ENCODE results near the gene CATSPER3. TPM values are rescaled to one million over a fixed set of nuclear protein-coding genes. Genes with fewer than 3 reads are reported as not detected.
"Not testable (repeated sequence)": the region's sequence is repeated elsewhere in the genome, so short reads cannot be mapped to it uniquely, and the experiment has no call there.

Gene CATSPER3
- polyA plus RNA-seq, 4 donors, result 1.1 to 2.0 (median 1.5) TPM

DNA sequence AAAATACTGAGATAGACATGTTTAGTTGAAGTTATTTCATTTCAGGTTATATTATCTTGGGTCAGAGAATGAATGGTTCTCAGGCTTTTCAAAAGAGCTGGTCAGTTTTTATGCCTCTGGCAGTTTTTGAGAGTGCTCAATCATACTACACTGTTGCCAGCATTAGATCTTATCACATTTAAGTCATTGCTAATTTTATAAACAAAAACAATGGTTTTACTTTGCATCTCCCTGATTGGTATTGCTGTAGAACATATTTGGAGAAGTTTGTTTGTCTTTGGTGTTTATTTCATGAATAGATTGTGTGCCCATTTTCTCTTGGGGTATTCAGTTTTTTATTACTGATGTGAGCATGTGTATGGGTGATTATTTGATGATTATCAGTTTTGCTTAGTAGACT is 1.5 kb downstream of the CATSPER3 start:
- no peak for DNase-seq (ENCODE audit: low read depth in 4 of 4, low spot score in 2 of 4)

DNA sequence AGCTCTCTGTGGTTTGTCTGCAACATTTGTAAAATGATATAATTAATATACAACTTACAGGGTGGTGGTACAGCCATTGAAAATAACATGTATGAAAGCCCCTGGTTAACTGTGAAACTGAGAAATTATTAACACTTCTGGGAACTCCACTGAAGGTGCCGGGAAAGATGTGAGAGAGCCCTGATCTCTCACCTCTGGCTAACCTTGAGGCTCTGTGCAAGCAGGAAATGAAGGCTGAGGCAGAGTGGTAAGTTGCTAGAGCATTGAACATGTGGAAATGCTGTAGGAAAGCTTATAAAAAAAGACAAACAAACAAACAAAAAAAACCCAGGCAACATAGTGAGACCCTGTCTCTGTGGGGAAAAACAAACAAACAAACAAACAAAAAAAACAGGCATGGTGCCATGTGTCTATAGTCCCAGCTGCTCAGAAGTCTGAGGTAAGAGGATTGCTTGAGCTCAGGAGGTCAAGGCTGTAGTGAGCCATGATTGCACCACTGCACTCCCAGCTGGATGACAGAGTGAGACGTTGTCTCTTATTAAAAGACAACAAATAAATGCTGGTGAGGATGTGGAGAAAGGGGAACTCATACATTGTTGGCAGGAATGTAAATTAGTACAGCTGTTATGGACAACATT is 7.5 kb downstream of the CATSPER3 start:
- no peak for DNase-seq (ENCODE audit: low read depth in 4 of 4, low spot score in 2 of 4)

DNA sequence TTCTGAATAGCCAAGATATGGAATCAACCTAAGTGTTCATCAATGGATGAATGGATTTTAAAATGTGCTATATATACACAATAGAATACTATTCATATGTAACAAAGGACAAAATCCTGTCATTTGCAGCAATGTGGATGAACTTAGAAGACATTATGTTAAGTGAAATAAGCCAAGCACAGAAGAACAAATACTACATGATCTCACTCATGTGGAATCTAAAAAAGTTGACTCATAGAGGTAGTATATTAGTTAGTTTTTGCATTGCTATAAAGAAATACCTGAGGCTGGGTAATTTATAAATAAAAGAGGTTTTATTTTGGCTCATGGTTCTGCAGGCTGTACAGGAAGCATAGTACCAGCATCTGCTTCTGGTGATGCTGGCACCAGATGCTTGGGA is 8.1 kb downstream of the CATSPER3 start:
- no peak for DNase-seq (ENCODE audit: low read depth in 4 of 4, low spot score in 2 of 4)

DNA sequence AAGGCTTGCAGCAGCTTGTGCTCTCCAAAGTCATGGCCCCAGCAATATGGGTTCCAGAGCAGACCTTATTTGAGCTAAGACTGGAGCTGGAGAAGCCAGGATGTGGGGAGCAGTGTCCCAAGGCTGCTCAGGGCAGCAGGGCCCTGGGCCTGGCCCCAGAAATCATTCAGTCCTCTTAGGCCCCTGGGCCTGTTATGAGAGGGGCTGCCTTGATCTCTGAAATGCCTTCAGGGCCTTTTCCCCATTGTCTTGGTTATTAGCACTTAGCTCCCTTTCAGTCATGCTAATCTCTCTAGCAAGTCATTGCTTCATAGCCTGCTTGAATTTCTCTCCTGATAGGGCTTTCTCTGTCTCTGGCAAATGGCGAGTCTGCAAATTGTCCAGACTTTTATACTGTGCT is 9.1 kb downstream of the CATSPER3 start:
- no peak for DNase-seq (ENCODE audit: low read depth in 4 of 4, low spot score in 2 of 4)

DNA sequence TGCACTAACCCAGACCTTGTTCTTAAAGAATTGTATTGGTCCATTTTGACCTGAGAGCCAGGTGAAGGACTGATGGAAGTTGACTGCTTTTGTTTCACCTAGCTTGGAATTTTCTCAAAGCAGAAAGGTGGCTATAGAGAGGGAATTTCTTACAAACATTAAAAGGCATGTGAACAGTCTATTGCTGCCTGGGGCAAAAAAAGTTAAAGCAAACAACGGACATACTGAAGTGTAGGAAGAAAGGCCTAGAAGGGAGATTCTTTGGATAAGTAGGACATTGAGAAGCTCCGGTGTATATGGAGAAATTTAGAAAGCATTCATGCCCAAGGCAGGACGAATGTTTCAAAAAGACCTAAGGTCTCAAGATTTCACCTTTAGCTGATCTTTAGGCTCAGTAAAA is 11.7 kb downstream of the CATSPER3 start:
- DNase-seq (ENCODE audit: low read depth in 4 of 4, low spot score in 2 of 4), result no peak

DNA sequence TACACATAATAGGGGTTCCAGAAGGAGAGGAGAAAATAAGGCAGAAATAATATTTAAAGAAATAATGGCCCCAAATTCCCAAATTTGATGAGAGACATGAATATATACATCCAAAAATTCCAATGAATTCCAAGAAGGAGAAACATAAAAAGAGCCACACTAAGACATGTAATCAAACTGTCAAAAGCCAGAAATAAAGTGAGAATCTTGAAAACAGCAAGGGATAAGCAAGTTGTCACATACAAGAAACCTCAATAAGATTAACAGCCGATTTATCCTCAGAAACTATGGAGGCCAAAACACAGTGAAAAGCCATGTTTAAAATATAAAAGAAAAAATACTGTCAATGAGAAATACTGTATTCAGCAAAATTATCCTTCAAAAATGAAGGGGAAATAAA is 14.5 kb downstream of the CATSPER3 start:
- DNase-seq (ENCODE audit: low read depth in 4 of 4, low spot score in 2 of 4), result no peak

DNA sequence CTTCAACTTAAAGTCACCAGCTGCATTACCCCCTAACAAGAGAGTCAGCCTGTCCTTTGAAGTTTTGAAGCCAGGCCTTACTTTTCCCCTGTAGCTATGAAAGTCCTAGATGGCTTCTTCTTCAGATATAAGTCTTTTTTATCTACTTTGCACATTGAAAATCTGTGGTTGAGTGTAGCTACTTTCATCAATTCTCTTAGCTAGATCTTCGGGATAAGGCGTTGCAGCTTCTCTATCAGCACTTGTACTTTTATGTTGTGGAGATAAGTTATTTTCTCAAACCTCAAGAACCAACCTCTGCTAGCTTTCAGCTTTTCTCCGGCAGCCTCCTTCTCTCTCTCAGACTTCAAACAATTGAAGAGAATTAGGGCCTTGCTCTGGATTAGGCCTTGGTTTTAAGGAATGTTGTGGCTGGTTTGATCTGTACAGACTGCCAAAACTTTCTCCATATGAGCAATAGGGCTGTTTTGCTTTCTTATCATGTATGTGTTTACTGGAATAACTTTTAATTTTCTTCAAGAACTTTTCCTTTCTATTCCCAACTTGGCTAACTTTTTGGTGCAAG is 21.6 kb downstream of the CATSPER3 start:
- no peak for DNase-seq (ENCODE audit: low read depth in 4 of 4, low spot score in 2 of 4)

DNA sequence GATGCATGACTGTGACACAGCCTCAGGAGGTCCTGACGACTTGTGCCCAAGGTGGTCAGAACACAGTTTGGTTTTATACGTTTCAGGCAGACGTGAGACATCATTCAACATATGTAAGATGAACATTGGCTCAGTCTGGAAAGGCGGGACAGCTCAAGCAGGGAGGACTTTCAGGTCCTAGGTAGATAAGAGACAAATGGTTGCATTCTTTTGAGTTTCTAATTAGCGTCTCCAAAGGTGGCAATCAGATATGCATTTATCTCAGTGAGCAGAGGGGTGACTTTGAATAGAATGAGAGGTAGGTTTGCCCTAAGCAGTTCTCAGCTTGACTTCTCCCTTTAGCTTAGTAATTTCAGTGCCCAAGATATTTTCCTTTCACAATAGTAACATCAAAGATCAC is 22.5 kb downstream of the CATSPER3 start:
- DNase-seq (ENCODE audit: low read depth in 4 of 4, low spot score in 2 of 4), result not testable (repeated sequence)

DNA sequence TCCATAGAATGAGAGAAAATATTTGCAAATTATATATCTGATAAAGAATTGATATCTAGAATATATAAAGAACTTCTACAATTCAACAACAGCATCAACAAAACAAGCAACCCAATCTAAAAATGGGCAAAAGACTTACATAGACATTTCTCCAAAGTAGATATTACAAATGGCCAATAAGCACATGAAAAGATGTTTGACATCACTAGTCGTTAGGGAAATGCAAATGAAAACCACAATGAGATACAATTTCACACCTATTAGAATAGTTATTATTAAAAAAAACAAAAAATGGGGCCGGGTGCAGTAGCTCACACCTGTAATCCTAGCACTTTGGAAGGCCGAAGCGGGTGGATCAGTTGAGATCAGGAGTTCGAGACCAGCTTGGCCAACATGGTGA is 24.4 kb downstream of the CATSPER3 start:
- DNase-seq (ENCODE audit: low read depth in 4 of 4, low spot score in 2 of 4), result no peak

DNA sequence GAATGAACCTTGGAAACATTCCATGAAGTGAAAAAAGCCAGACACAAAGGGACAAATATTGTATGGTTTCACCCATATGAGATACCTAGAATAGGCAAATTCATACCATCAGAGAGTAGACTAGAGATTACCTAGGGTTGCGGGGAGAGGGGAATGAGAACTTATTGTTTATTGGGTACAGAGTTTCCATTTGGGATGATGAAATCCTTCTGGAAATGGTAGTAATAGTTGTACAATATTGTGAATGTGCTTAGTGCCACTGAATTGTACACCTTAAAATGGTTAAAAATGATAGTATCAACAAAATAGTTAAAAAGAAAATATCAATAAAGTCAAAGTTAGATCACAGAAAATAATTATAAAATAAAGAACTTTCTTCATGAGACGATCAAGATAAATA is 25.5 kb downstream of the CATSPER3 start:
- DNase-seq (ENCODE audit: low read depth in 4 of 4, low spot score in 2 of 4), result no peak

DNA sequence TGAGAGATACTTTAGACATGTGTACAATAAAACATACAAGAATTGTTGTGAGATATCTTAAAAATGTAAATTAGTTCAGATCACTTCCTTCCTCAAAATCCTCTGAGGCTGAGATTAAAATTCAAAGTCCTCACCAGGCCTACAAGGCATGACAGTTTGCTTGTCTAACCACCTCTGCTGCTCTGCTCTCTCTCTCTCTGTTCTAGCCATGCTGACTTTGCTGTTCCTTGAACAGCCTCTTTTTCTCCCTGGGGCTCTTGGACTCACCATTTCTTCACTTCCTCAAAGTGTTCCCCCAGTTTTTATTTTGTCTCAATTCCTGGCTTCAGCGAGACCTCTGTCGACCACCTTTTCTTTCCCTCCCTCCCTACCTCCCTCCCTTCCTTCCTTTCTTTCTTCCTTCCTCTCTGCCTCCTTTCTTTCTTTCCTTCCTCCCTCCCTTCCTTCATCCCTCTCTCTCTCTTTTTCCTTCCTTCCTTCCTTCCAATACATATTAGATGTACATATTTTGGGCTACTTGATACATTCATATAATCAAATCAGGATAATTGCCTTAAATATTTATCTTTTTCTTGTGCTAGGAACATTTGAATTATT is 27.0 kb downstream of the CATSPER3 start:
- DNase-seq (ENCODE audit: low read depth in 4 of 4, low spot score in 2 of 4), result no peak

DNA sequence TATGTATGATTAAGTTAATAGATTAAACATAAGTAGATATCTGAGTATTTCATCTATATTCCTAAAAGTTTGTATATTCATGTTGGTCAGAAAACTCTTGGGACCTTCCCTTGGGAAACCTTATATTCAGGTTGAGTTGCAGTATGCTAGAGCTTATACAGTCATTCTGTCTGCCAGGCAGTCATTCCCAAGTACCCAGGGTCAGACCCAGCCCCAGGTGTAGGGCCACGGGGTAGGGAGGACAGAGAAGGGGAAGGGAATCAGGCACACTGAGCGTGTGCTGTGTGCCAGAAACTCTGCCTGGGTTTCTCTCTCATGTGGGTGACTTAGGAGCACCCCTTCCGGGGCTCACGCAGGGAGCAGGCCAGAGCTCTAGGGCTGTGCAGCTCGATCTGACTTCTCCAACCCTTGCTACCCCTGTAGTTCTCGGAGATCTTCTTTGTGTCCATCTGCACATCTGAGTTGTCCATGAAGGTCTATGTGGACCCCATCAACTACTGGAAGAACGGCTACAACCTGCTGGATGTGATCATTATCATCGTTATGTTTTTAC is 28.2 kb downstream of the CATSPER3 start:
- no peak for DNase-seq (ENCODE audit: low read depth in 4 of 4, low spot score in 2 of 4)

DNA sequence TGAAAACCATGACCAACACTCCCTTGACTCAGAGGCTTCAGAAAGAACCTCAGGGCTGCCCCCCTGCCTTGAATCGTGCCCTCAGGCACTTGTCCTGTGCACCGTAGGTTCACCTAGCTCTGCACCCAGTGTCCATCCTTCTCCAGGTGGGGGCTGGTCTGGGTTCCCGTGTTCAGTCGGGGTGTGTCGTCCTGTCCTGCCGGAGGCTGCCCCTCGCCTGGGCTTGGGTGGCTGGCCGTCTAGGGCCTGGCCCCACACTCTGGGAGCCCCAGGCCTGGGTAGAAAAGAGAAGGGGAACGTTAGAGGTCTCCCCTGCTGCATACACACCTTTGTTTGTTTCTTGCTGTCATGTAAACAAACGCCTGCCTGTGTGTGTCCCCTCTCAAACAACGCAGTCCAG is 29.3 kb downstream of the CATSPER3 start:
- DNase-seq (ENCODE audit: low read depth in 4 of 4, low spot score in 2 of 4), result no peak

DNA sequence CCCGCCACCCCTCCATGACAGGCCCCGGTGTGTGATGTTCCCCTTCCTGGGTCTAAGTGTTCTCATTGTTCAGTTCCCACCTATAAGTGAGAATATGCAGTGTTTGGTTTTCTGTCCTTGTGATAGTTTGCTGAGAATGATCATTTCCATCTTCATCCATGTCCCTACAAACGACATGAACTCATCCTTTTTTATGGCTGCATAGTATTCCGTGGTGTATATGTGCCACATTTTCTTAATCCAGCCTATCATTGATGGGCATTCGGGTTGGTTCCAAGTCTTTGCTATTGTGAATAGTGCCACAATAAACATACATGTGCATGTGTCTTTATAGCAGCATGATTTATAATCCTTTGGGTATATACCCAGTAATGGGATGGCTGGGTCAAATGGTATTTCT is 30.4 kb downstream of the CATSPER3 start:
- DNase-seq (ENCODE audit: low read depth in 4 of 4, low spot score in 2 of 4), result not testable (repeated sequence)

DNA sequence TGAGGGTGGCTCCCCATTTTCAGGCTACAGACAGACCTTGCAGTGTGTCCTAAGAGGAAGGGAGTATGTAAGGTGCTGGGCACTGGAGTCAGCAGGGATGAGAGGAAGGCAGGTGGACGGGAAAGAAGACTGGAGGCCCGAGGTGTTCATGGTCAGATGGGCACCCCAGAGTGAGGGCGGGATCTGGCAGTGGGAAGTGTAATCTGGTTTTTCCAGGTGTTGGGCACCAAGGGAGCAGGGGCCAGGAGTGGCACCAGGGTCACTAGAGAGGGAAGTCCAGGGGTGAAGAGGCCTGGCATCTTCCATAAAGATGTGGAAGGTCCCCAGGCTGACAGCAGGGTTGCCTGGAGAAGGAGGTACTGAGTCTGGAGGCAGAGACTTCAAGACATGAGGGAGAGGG is 36.7 kb downstream of the CATSPER3 start:
- no peak for DNase-seq (ENCODE audit: low read depth in 4 of 4, low spot score in 2 of 4)

DNA sequence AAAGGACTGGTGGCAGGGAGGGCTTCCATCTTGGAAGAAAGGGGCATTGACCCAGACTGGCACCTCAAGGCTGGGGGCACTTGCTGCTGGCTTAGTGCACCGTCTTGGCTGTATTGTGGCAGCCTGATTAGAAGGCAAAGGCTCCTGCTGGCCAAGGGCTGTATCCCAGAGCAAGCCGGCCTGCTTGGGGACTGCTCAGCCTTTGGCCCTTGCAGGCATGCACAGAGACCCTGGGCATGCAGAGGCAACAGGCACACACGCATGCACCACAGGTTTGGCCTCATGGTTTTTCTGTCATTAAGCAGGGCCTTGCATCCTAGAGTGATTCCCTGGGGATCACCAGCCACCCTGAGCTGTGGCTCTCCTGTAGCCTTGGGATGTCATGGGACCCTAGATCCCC is 37.4 kb downstream of the CATSPER3 start:
- DNase-seq (ENCODE audit: low read depth in 4 of 4, low spot score in 2 of 4), result no peak

DNA sequence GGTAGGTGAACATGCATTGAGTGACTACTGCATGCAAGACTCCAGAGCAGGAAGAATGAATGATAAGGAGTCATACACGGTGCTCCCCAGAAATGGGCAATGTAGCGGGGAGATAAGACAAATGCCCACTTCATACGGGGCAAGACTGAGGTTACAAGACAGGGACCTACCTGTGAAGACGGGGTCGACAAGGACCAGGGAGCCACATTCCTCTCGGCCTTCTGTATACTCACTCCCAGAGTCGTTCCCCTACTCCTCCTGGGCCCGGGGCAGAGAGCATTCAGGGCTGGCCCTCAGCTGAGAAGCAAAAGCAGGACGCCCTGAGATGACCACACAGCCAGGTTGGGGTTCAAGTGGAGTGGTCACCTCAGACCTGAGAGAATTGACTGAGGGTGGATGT is 39.6 kb downstream of the CATSPER3 start:
- no peak for DNase-seq (ENCODE audit: low read depth in 4 of 4, low spot score in 2 of 4)

DNA sequence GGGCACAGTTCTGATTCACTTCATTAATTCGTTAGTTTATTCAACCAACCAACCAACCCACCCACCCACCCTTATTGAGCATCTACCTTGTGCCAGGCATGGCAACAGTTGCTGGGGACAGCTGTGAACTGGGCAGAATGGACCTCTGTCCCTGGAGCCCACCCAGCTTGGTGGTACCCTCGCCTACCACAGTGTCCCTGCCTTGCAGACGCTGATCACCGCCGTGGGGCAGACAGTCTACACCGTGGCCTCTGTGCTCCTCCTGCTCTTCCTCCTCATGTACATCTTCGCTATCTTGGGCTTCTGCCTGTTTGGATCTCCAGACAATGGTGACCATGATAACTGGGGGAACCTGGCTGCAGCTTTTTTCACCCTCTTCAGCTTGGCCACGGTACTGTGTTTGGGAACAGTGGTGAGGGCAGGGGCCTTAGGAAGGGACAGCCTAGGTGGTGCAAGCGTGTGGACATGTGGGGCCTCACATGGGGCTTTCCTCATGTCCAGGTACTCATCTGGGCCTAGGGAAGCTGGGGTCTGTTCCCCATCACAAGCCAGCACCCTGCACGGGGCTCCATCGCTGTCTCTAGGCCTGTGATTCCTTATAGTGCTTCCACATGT is 40.1 kb downstream of the CATSPER3 start:
- no peak for DNase-seq (ENCODE audit: low read depth in 4 of 4, low spot score in 2 of 4)

DNA sequence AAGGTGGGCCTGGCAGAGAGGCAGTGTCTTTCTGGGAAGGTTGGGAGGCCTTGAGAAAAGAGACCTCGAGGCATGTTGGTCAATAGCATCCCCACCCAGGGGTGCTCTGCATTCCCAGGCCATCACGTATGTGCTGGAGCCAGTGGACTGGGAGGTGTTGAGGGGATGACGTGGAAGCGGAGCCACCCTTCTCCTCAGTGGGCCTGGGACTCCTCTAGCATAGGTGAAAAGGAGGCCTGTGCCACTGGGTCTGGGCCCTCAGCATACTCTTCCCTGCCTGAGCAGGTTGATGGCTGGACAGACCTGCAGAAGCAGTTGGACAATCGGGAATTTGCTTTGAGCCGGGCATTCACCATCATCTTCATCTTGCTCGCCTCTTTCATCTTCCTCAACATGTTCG is 40.8 kb downstream of the CATSPER3 start:
- DNase-seq (ENCODE audit: low read depth in 4 of 4, low spot score in 2 of 4), result no peak

DNA sequence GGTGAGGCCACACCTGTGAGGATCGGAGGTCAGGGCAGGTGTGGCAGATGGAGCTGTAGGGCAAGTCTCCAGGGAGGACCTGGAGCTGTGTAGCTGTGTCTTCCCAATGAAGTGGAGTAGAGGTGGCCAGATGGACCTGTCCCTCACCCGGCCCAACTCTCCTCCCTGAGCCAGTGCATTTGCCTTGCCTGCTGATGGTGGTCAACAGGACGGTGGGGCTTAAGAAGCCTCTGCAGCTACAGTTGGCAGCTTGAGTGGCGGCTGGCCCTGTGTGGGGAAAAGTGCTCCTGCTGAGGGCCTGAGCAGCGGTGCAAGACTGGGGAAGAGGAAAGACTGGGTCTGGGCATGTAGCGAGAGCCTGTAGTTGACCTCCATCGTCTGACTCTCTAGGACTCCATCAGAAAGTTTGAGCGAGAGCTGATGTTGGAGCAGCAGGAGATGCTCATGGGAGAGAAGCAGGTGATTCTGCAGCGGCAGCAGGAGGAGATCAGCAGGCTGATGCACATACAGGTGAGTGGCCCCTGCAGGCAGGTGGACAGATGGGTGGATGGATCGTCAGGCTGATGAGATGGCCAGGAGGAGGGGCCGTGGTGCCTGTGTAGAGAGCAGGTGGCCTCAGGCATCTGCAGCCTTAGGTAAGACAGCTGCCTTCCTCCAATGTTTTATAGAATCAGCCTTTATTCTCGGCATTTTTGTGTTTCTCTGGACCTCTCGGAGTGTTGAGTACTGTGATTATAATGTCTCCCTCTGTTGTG is 41.5 kb downstream of the CATSPER3 start:
- no peak for DNase-seq (ENCODE audit: low read depth in 4 of 4, low spot score in 2 of 4)

Data from left renal cortex interstitium (tissue), 4 donors.